Keratinocyte (primary cell): ENCODE results near the gene ABHD10.

ENCODE experiments used
- CTCF ChIP-seq, 3 experiments: IDR thresholded peaks in 1 of 3; conservative IDR thresholded peaks in 1 of 3; optimal IDR thresholded peaks in 1 of 3; 2 replicates in 2 of 3; 3 replicates in 1 of 3; pipeline versions ENCODE3 to v1.5.1; 2011; ENCODE audit warnings: low read length in 3 of 3, mild to moderate bottlenecking in 3 of 3, moderate library complexity in 2 of 3, control low read depth in 1 of 3, inconsistent platforms in 1 of 3; ENCODE audit not compliant: insufficient read depth in 2 of 3; ENCODE audit errors: extremely low read depth in 1 of 3
- EZH2 ChIP-seq: IDR thresholded peaks from one replicate; pipeline ENCODE4 v1.6.1; 2012; ENCODE audit warnings: inconsistent platforms, mild to moderate bottlenecking, low read length, moderate library complexity

- TF ChIP-seq CTCF (optimal IDR thresholded peaks at IDR 0.05 in 1 of 3, IDR thresholded peaks at IDR 0.05 in 1 of 3, conservative IDR thresholded peaks at IDR 0.05 in 1 of 3; ENCODE audit: extremely low read depth in 1 of 3, insufficient read depth in 2 of 3, low read length in 3 of 3) (no peak), EZH2 (no peak)
Measured at GRCh38 chr3:111975131-111975530, 3.7 kb upstream of the ABHD10 start.
